Mesodermal cell (in vitro differentiated cells): ENCODE results near the gene IARS2.

Experiments
- H3K27ac ChIP-seq: 2 replicates; pipeline ENCODE4 v1.7.0; 2013; ENCODE audit warnings: mild to moderate bottlenecking, low read depth, low read length, moderate library complexity; ENCODE audit not compliant: severe bottlenecking
- H3K36me3 ChIP-seq: 2 replicates; pipeline ENCODE4 v1.7.1; 2013; ENCODE audit warnings: mild to moderate bottlenecking, low read length, moderate library complexity; ENCODE audit not compliant: control insufficient read depth, insufficient read depth
- H3K4me1 ChIP-seq: one replicate; pipeline ENCODE4 v1.7.1; 2013; ENCODE audit warnings: mild to moderate bottlenecking, low read length; ENCODE audit not compliant: insufficient read depth, control insufficient read depth, poor library complexity, severe bottlenecking
- H3K4me3 ChIP-seq: 2 replicates; pipeline ENCODE4 v1.7.0; 2013; ENCODE audit warnings: low read length, control low read depth, mild to moderate bottlenecking; ENCODE audit not compliant: insufficient read depth, poor library complexity, severe bottlenecking; ENCODE audit errors: extremely low read depth
- H3K9me3 ChIP-seq: 2 replicates; pipeline ENCODE4 v1.7.1; 2013; ENCODE audit warnings: mild to moderate bottlenecking, low read length, moderate library complexity; ENCODE audit not compliant: control insufficient read depth

The IARS2 gene

GRCh38 chr1:220195701-220196100 lies 101.8 kb downstream of the IARS2 start:
- Histone ChIP-seq H3K4me1 (no peaks in the 10 kb centered on the region), H3K36me3 (peaks cover 39% of the 10 kb centered on the region), H3K4me3 (no peak overlapping the region), H3K9me3 (no peaks in the 10 kb centered on the region), H3K27ac (no peak overlapping the region)
